Frontal cortex (tissue), 4 donors: Measurements from ENCODE around the gene CFAP206. TPM values are rescaled to one million over a fixed set of nuclear protein-coding genes. Genes with fewer than 3 reads are reported as not detected.
A peak's percentile ranks its signal among the peaks of the same experiment; 100 is the strongest.
"Not testable (repeated sequence)": the region's sequence is repeated elsewhere in the genome, so short reads cannot be mapped to it uniquely, and the experiment has no call there.

Source experiments
- DNase-seq, 2 donors: peaks; one replicate each; pipeline ENCODE4 v3.0.0; 2012; ENCODE audit warnings: low spot score in 2 of 2
- FAIRE-seq: peaks from 2 replicates; lab custom pipeline; 2012; peaks lifted over from hg19 to GRCh38; lab: Jason Lieb, UNC
- total RNA-seq: library from RNA; depleted of rRNA; stranded (reverse); fragments of >200 nt; gene quantifications from one replicate; pipeline ENCODE4 v1.2.3, GENCODE V29; 2014
- donor health status: control.
- donor health status: control.
- donor health status: control.

The CFAP206 gene
- total RNA-seq, 1 donor from 2014 or later, result 2.0 TPM

- DNase-seq (no peak), FAIRE-seq (no peak)
Measured at GRCh38 chr6:87419266-87419665, 11.5 kb downstream of the CFAP206 start.

- FAIRE-seq (no peak), DNase-seq (no peak)
Measured at GRCh38 chr6:87420360-87420759, 12.6 kb downstream of the CFAP206 start.

GRCh38 chr6:87421576-87421975, 13.8 kb downstream of the CFAP206 start:
- DNase-seq, result no peak
- no peak for FAIRE-seq

- no peak for FAIRE-seq
- no peak for DNase-seq
Measured at GRCh38 chr6:87426789-87427188, 19.0 kb downstream of the CFAP206 start.

GRCh38 chr6:87430499-87430898, 22.7 kb downstream of the CFAP206 start:
- no peak for DNase-seq
- FAIRE-seq, result no peak

- DNase-seq (no peak), FAIRE-seq (no peak)
Measured at GRCh38 chr6:87431263-87431662, 23.5 kb downstream of the CFAP206 start.

GRCh38 chr6:87436435-87436834, 28.7 kb downstream of the CFAP206 start:
- DNase-seq (no peak), FAIRE-seq (no peak)

GRCh38 chr6:87441711-87442110, 33.9 kb downstream of the CFAP206 start:
- FAIRE-seq (no peak), DNase-seq (no peak)

GRCh38 chr6:87444362-87444761, 36.6 kb downstream of the CFAP206 start:
- no peak for FAIRE-seq
- DNase-seq, result no peak

- FAIRE-seq (no peak), DNase-seq (no peak)
Measured at GRCh38 chr6:87465051-87465450, 57.3 kb downstream of the CFAP206 start.

- no peak for FAIRE-seq
- peak; percentile 86 to 87 for DNase-seq
Measured at GRCh38 chr6:87472525-87473418, 65.0 kb downstream of the CFAP206 start, which contains the start of gene SLC35A1. Gene SLC35A1, plus strand, starts transcription at chr6:87472974. Its CDS starts 30 bp downstream, at chr6:87473004.

- DNase-seq, result peak; percentile 33 to 44
- FAIRE-seq, result no peak
Measured at GRCh38 chr6:87473419-87473903, 65.7 kb downstream of the CFAP206 start.

GRCh38 chr6:87481931-87482330, 74.2 kb downstream of the CFAP206 start:
- DNase-seq, result no peak
- FAIRE-seq, result no peak

- FAIRE-seq, result no peak
- no peak for DNase-seq
Measured at GRCh38 chr6:87482366-87482765, 74.6 kb downstream of the CFAP206 start.

- FAIRE-seq (no peak), DNase-seq (no peak)
Measured at GRCh38 chr6:87483929-87484328, 76.2 kb downstream of the CFAP206 start.

GRCh38 chr6:87484491-87484890, 76.7 kb downstream of the CFAP206 start:
- FAIRE-seq (no peak), DNase-seq (no peak)

- no peak for FAIRE-seq
- no peak for DNase-seq
Measured at GRCh38 chr6:87487555-87487954, 79.8 kb downstream of the CFAP206 start.

GRCh38 chr6:87489326-87489725, 81.6 kb downstream of the CFAP206 start:
- DNase-seq, FAIRE-seq: not testable (repeated sequence)

- FAIRE-seq, result no peak
- no peak for DNase-seq
Measured at GRCh38 chr6:87494761-87495422, 87.1 kb downstream of the CFAP206 start.

- DNase-seq, result no peak
- FAIRE-seq, result no peak
Measured at GRCh38 chr6:87498048-87498447, 90.3 kb downstream of the CFAP206 start.
